ENCODE results near the gene TPP2. TPM values are rescaled to one million over a fixed set of nuclear protein-coding genes. Genes with fewer than 3 reads are reported as not detected.

TPP2 gene
- total RNA-seq, 1 donor from 2014 or later, result 76.1 TPM

GRCh38 chr13:102657630-102658029 is 60.8 kb downstream of the TPP2 start:
- DNase-seq (ENCODE audit: low read depth), result no peak

- DNase-seq (ENCODE audit: low read depth), result peak; percentile 30
Observed at GRCh38 chr13:102658660-102659059, 61.9 kb downstream of the TPP2 start.

- no peak for DNase-seq (ENCODE audit: low read depth)
Observed at GRCh38 chr13:102659168-102659713, 62.5 kb downstream of the TPP2 start.

- no peak for DNase-seq (ENCODE audit: low read depth)
Observed at GRCh38 chr13:102667023-102667422, 70.2 kb downstream of the TPP2 start.

GRCh38 chr13:102667911-102668310 is 71.1 kb downstream of the TPP2 start:
- no peak for DNase-seq (ENCODE audit: low read depth)

- no peak for DNase-seq (ENCODE audit: low read depth)
Observed at GRCh38 chr13:102670130-102670529, 73.3 kb downstream of the TPP2 start.

- DNase-seq (ENCODE audit: low read depth), result no peak
Observed at GRCh38 chr13:102675115-102675514, 78.3 kb downstream of the TPP2 start.

GRCh38 chr13:102677122-102677521 is 80.3 kb downstream of the TPP2 start:
- no peak for DNase-seq (ENCODE audit: low read depth)

GRCh38 chr13:102678339-102679107 is 81.7 kb downstream of the TPP2 start:
- DNase-seq (ENCODE audit: low read depth), result peak; percentile 55

GRCh38 chr13:102679449-102680132 is 82.8 kb downstream of the TPP2 start:
- no peak for DNase-seq (ENCODE audit: low read depth)

- no peak for DNase-seq (ENCODE audit: low read depth)
Observed at GRCh38 chr13:102680133-102680717, 83.4 kb downstream of the TPP2 start.

- no peak for DNase-seq (ENCODE audit: low read depth)
Observed at GRCh38 chr13:102680842-102681740, 84.3 kb downstream of the TPP2 start.

- no peak for DNase-seq (ENCODE audit: low read depth)
Observed at GRCh38 chr13:102682211-102682610, 85.4 kb downstream of the TPP2 start.

GRCh38 chr13:102682727-102683126 is 85.9 kb downstream of the TPP2 start:
- no peak for DNase-seq (ENCODE audit: low read depth)

- DNase-seq (ENCODE audit: low read depth), result no peak
Observed at GRCh38 chr13:102683637-102684036, 86.9 kb downstream of the TPP2 start.

- no peak for DNase-seq (ENCODE audit: low read depth)
Observed at GRCh38 chr13:102686024-102686423, 89.2 kb downstream of the TPP2 start.

- no peak for DNase-seq (ENCODE audit: low read depth)
Observed at GRCh38 chr13:102687520-102687919, 90.7 kb downstream of the TPP2 start.

- DNase-seq (ENCODE audit: low read depth), result no peak
Observed at GRCh38 chr13:102688306-102688973, 91.7 kb downstream of the TPP2 start.

GRCh38 chr13:102690883-102691282 is 94.1 kb downstream of the TPP2 start:
- DNase-seq (ENCODE audit: low read depth), result no peak

- peak; percentile 73 for DNase-seq (ENCODE audit: low read depth)
Observed at GRCh38 chr13:102692491-102692826, 95.7 kb downstream of the TPP2 start.

- no peak for DNase-seq (ENCODE audit: low read depth)
Observed at GRCh38 chr13:102693250-102693649, 96.5 kb downstream of the TPP2 start.

Measured in renal cortical epithelial cell (primary cell).